Measurements from ENCODE around the gene TNP2.

- TF ChIP-seq, protein P1, sequence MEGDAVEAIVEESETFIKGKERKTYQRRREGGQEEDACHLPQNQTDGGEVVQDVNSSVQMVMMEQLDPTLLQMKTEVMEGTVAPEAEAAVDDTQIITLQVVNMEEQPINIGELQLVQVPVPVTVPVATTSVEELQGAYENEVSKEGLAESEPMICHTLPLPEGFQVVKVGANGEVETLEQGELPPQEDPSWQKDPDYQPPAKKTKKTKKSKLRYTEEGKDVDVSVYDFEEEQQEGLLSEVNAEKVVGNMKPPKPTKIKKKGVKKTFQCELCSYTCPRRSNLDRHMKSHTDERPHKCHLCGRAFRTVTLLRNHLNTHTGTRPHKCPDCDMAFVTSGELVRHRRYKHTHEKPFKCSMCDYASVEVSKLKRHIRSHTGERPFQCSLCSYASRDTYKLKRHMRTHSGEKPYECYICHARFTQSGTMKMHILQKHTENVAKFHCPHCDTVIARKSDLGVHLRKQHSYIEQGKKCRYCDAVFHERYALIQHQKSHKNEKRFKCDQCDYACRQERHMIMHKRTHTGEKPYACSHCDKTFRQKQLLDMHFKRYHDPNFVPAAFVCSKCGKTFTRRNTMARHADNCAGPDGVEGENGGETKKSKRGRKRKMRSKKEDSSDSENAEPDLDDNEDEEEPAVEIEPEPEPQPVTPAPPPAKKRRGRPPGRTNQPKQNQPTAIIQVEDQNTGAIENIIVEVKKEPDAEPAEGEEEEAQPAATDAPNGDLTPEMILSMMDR (IDR thresholded peaks at IDR 0.05; ENCODE audit: low read length): no peak
- no peak for TF ChIP-seq EZH2 (IDR thresholded peaks at IDR 0.05; ENCODE audit: borderline replicate concordance, low read length)
These were observed 27.8 kb upstream of the TNP2 start for GRCh38 chr16:11296706-11297491.
